Osteocyte (in vitro differentiated cells): ENCODE results near the gene ELOVL5. TPM values are rescaled to one million over a fixed set of nuclear protein-coding genes. Genes with fewer than 3 reads are reported as not detected.

Experiments
- DNase-seq: peaks from one replicate; pipeline ENCODE4 v3.0.0; 2021; ENCODE audit warnings: mixed read lengths; ENCODE audit not compliant: unreplicated experiment; ENCODE audit errors: extremely low spot score
- H3K27ac Mint-ChIP-seq: one replicate; pipeline ENCODE4 v1.8.0; 2021; ENCODE audit warnings: mild to moderate bottlenecking, mixed read lengths; ENCODE audit not compliant: unreplicated experiment
- H3K27me3 Mint-ChIP-seq: one replicate; pipeline ENCODE4 v1.8.0; 2021; ENCODE audit warnings: mixed read lengths; ENCODE audit not compliant: unreplicated experiment
- H3K36me3 Mint-ChIP-seq: one replicate; pipeline ENCODE4 v1.8.0; 2021; ENCODE audit warnings: mixed read lengths; ENCODE audit not compliant: unreplicated experiment
- H3K4me1 Mint-ChIP-seq: one replicate; pipeline ENCODE4 v1.8.0; 2021; ENCODE audit warnings: mixed read lengths; ENCODE audit not compliant: unreplicated experiment
- H3K4me3 Mint-ChIP-seq: one replicate; pipeline ENCODE4 v1.8.0; 2021; ENCODE audit warnings: mild to moderate bottlenecking, moderate library complexity, mixed read lengths; ENCODE audit not compliant: unreplicated experiment
- H3K9me3 Mint-ChIP-seq: one replicate; pipeline ENCODE4 v1.8.0; 2021; ENCODE audit warnings: mixed read lengths; ENCODE audit not compliant: unreplicated experiment
- total RNA-seq: library from RNA; stranded (reverse); gene quantifications from 2 replicates; pipeline ENCODE4 v1.2.1, GENCODE V29; 2021
- TF ChIP-seq, protein P1 (sequence below): fragments of 200-600 bp; sonication (generic); IDR thresholded peaks from 2 replicates; pipeline ENCODE4 v1.5.0; 2021; ENCODE audit warnings: antibody characterized with exemption, mild to moderate bottlenecking, moderate library complexity

Gene ELOVL5
- total RNA-seq, 1 donor from 2014 or later: 89.4 TPM

DNA sequence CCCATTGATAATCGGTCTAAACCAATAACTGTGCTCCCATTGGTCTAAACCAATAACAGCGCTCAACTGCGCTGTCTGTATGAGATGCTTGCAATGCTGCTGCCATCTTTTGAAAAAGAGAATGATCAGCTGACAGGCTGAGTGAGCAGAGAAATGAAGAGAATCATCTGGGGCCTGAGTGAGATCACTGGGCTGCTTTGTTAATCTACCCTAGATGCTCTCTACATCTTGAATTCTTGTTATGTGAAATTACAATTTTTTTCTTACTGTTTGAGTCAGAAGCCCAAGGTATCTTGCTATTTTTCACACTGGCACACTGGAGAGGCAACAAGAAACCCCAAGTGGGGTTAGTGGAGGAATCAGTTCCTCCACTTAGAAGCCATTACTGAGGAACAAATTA lies 108.6 kb downstream of the ELOVL5 start:
- H3K9me3 Mint-ChIP-seq: no peaks in the 10 kb centered on the region
- H3K4me3 Mint-ChIP-seq: no peak overlapping the region
- H3K36me3 Mint-ChIP-seq: no peaks in the 10 kb centered on the region
- H3K27ac Mint-ChIP-seq: no peak overlapping the region
- H3K27me3 Mint-ChIP-seq: no peaks in the 10 kb centered on the region
- TF ChIP-seq, protein P1, sequence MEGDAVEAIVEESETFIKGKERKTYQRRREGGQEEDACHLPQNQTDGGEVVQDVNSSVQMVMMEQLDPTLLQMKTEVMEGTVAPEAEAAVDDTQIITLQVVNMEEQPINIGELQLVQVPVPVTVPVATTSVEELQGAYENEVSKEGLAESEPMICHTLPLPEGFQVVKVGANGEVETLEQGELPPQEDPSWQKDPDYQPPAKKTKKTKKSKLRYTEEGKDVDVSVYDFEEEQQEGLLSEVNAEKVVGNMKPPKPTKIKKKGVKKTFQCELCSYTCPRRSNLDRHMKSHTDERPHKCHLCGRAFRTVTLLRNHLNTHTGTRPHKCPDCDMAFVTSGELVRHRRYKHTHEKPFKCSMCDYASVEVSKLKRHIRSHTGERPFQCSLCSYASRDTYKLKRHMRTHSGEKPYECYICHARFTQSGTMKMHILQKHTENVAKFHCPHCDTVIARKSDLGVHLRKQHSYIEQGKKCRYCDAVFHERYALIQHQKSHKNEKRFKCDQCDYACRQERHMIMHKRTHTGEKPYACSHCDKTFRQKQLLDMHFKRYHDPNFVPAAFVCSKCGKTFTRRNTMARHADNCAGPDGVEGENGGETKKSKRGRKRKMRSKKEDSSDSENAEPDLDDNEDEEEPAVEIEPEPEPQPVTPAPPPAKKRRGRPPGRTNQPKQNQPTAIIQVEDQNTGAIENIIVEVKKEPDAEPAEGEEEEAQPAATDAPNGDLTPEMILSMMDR: no peak
- no peak for DNase-seq
- H3K4me1 Mint-ChIP-seq: peaks cover 18% of the 10 kb centered on the region

- H3K36me3 Mint-ChIP-seq: no peaks in the 10 kb centered on the region
- peaks cover 12% of the 10 kb centered on the region for H3K4me1 Mint-ChIP-seq
- no peak overlapping the region for H3K4me3 Mint-ChIP-seq
- TF ChIP-seq, protein P1: no peak
- H3K27me3 Mint-ChIP-seq: no peaks in the 10 kb centered on the region
- H3K27ac Mint-ChIP-seq: no peak overlapping the region
- no peak for DNase-seq
- H3K9me3 Mint-ChIP-seq: no peaks in the 10 kb centered on the region
These were observed 109.2 kb downstream of the ELOVL5 start for GRCh38 chr6:53239526-53239925.

GRCh38 chr6:53238311-53238710 lies 110.4 kb downstream of the ELOVL5 start:
- TF ChIP-seq, protein P1: no peak
- DNase-seq: no peak
- no peak overlapping the region for H3K4me3 Mint-ChIP-seq
- no peaks in the 10 kb centered on the region for H3K36me3 Mint-ChIP-seq
- H3K27me3 Mint-ChIP-seq: no peaks in the 10 kb centered on the region
- no peak overlapping the region for H3K27ac Mint-ChIP-seq
- H3K9me3 Mint-ChIP-seq: no peaks in the 10 kb centered on the region
- peaks cover 3% of the 10 kb centered on the region for H3K4me1 Mint-ChIP-seq

GRCh38 chr6:53236241-53236640 lies 112.5 kb downstream of the ELOVL5 start:
- no peak overlapping the region for H3K4me3 Mint-ChIP-seq
- DNase-seq: no peak
- no peaks in the 10 kb centered on the region for H3K4me1 Mint-ChIP-seq
- H3K27ac Mint-ChIP-seq: no peak overlapping the region
- TF ChIP-seq, protein P1: no peak
- H3K27me3 Mint-ChIP-seq: no peaks in the 10 kb centered on the region
- H3K9me3 Mint-ChIP-seq: no peaks in the 10 kb centered on the region
- H3K36me3 Mint-ChIP-seq: no peaks in the 10 kb centered on the region

GRCh38 chr6:53235508-53235907 lies 113.2 kb downstream of the ELOVL5 start:
- TF ChIP-seq, protein P1: no peak
- no peaks in the 10 kb centered on the region for H3K4me1 Mint-ChIP-seq

More at GRCh38 chr6:53235508-53235907, 113.2 kb downstream of the ELOVL5 start:
- Mint-ChIP-seq H3K27ac (no peak overlapping the region), H3K9me3 (no peaks in the 10 kb centered on the region), H3K4me3 (no peak overlapping the region), H3K27me3 (no peaks in the 10 kb centered on the region), H3K36me3 (no peaks in the 10 kb centered on the region)
- no peak for DNase-seq
